Upper lobe of left lung (tissue), 4 donors: ENCODE data around the gene TST.

Source experiments
- CTCF ChIP-seq, 6 experiments: fragments of 450-650 bp in 4 of 6; fragments of 200-600 bp in 2 of 6; sonication (generic) in 2 of 6; IDR thresholded peaks; one replicate each; pipeline ENCODE4 v1.5.1; 2016 to 2019; ENCODE audit warnings: antibody characterized with exemption in 6 of 6
- POLR2AphosphoS5 ChIP-seq, 2 donors: sonication (generic); formaldehyde crosslinking; IDR thresholded peaks; one replicate each; pipeline ENCODE4 v1.5.1; 2017; ENCODE audit warnings: antibody characterized with exemption in 2 of 2

GRCh38 chr22:37000676-37001534 is 18.3 kb downstream of the TST start:
- no peak for TF ChIP-seq POLR2AphosphoS5 (IDR thresholded peaks at IDR 0.05)
- no peak for TF ChIP-seq CTCF (IDR thresholded peaks at IDR 0.05)
